Gastroesophageal sphincter (tissue), 4 donors: Measurements from ENCODE around the gene EPHB1. TPM values are rescaled to one million over a fixed set of nuclear protein-coding genes. Genes with fewer than 3 reads are reported as not detected.
"Not testable (repeated sequence)": the region's sequence is repeated elsewhere in the genome, so short reads cannot be mapped to it uniquely, and the experiment has no call there.

Experiments
- ATAC-seq: fragments of 150-250 bp; one replicate; pipeline ENCODE4 v1.9.1; 2016; ENCODE audit warnings: mild to moderate bottlenecking, moderate library complexity
- H3K27ac ChIP-seq, 4 donors: fragments of 200-600 bp; sonication (generic) in 3 of 4; 1 replicate in 3 of 4; 2 replicates in 1 of 4; pipeline ENCODE4 v1.5.1; 2016 to 2019
- H3K27me3 ChIP-seq: fragments of 200-600 bp; sonication (generic); one replicate; pipeline ENCODE4 v1.5.1; 2019
- H3K36me3 ChIP-seq, 2 donors: fragments of 200-600 bp; sonication (generic); one replicate each; pipeline ENCODE4 v1.5.1; 2019; ENCODE audit warnings: control low read depth in 1 of 2
- H3K4me1 ChIP-seq, 3 donors: fragments of 200-600 bp; sonication (generic); 1 replicate in 2 of 3; 2 replicates in 1 of 3; pipeline ENCODE4 v1.5.1; 2016 to 2019; ENCODE audit warnings: control low read depth in 2 of 3
- H3K4me3 ChIP-seq, 2 donors: fragments of 200-600 bp; sonication (generic); one replicate each; pipeline ENCODE4 v1.5.1; 2019; ENCODE audit warnings: mild to moderate bottlenecking in 1 of 2, moderate library complexity in 1 of 2
- H3K9me3 ChIP-seq, 3 donors: fragments of 200-600 bp; sonication (generic); one replicate each; pipeline ENCODE4 v1.5.1; 2017 to 2019; ENCODE audit warnings: control low read depth in 2 of 3
- CTCF ChIP-seq, 4 experiments: fragments of 200-600 bp in 2 of 4; fragments of 450-650 bp in 2 of 4; sonication (generic) in 1 of 4; IDR thresholded peaks; one replicate each; pipeline ENCODE4 v1.5.1; 2017 to 2019; ENCODE audit warnings: antibody characterized with exemption in 4 of 4, mild to moderate bottlenecking in 2 of 4, moderate library complexity in 2 of 4
- EP300 ChIP-seq: sonication (generic); formaldehyde crosslinking; IDR thresholded peaks from one replicate; pipeline ENCODE4 v1.6.1; 2017; ENCODE audit warnings: antibody characterized with exemption, mild to moderate bottlenecking
- POLR2A ChIP-seq, 2 donors: fragments of 450-650 bp; IDR thresholded peaks; one replicate each; pipeline ENCODE4 v1.6.1; 2017; ENCODE audit warnings: antibody characterized with exemption in 2 of 2, mild to moderate bottlenecking in 2 of 2, moderate library complexity in 1 of 2
- POLR2AphosphoS5 ChIP-seq: sonication (generic); formaldehyde crosslinking; IDR thresholded peaks from one replicate; pipeline ENCODE4 v1.6.1; 2017; ENCODE audit warnings: antibody characterized with exemption
- WGBS, 2 donors: methylation state at CpG; one replicate each; pipeline ENCODE4 v1.1.5; 2018; ENCODE audit warnings: low coverage in 1 of 2; 5-methylcytosine and 5-hydroxymethylcytosine counted together
- total RNA-seq, 4 donors: library from RNA; depleted of rRNA; stranded (reverse); fragments of >200 nt; gene quantifications; one replicate each; pipeline ENCODE4 v1.1.0, GENCODE V29; 2016

The EPHB1 gene
- total RNA-seq, 4 donors from 2014 or later, result 0.81 to 5.7 (median 2.5) TPM; not detected in 1

- WGBS, 2 donors, result 80 to 82% methylated on average over 1 to 6 of the region's 7 CpGs
- no peak for ATAC-seq
These were observed 223.3 kb downstream of the EPHB1 start for GRCh38 chr3:135018149-135018923.

GRCh38 chr3:135020181-135020580, 225.1 kb downstream of the EPHB1 start:
- 86 to 94% methylated on average over 3 of the region's 3 CpGs for WGBS, 2 donors
- H3K36me3 ChIP-seq, result no peaks in the 10 kb centered on the region
- no peak overlapping the region for H3K4me3 ChIP-seq
- no peak overlapping the region for H3K27ac ChIP-seq
- no peaks in the 10 kb centered on the region for H3K27me3 ChIP-seq
- TF ChIP-seq POLR2A (IDR thresholded peaks at IDR 0.05) (no peak), EP300 (no peak), POLR2AphosphoS5 (no peak), CTCF (IDR thresholded peaks at IDR 0.05) (no peak)
- H3K9me3 ChIP-seq, result no peaks in the 10 kb centered on the region
- no peak for ATAC-seq
- no peaks in the 10 kb centered on the region for H3K4me1 ChIP-seq

More at GRCh38 chr3:135018149-135018923, 223.3 kb downstream of the EPHB1 start:
- no peaks in the 10 kb centered on the region for H3K9me3 ChIP-seq
- H3K27me3 ChIP-seq, result no peaks in the 10 kb centered on the region
- H3K27ac ChIP-seq, result no peak overlapping the region
- no peak for TF ChIP-seq POLR2A (IDR thresholded peaks at IDR 0.05)
- no peak for TF ChIP-seq EP300
- TF ChIP-seq POLR2AphosphoS5, result no peak
- TF ChIP-seq CTCF (IDR thresholded peaks at IDR 0.05), result no peak
- no peak overlapping the region for H3K4me3 ChIP-seq
- no peaks in the 10 kb centered on the region for H3K4me1 ChIP-seq
- H3K36me3 ChIP-seq, result no peaks in the 10 kb centered on the region

GRCh38 chr3:135023996-135024658, 229.1 kb downstream of the EPHB1 start:
- WGBS, 2 donors, result 30 to 33% methylated on average over 6 to 9 of the region's 9 CpGs
- ATAC-seq, result no peak
- Histone ChIP-seq H3K27me3 (no peaks in the 10 kb centered on the region), H3K27ac (no peak overlapping the region), H3K4me1 (no peaks in the 10 kb centered on the region), H3K4me3 (no peak overlapping the region), H3K9me3 (no peaks in the 10 kb centered on the region), H3K36me3 (no peaks in the 10 kb centered on the region)
- no peak for TF ChIP-seq POLR2A (IDR thresholded peaks at IDR 0.05)
- no peak for TF ChIP-seq CTCF (IDR thresholded peaks at IDR 0.05)
- no peak for TF ChIP-seq EP300
- TF ChIP-seq POLR2AphosphoS5, result no peak

- not testable (repeated sequence) for H3K36me3 ChIP-seq, H3K27ac ChIP-seq, ATAC-seq, H3K27me3 ChIP-seq, H3K9me3 ChIP-seq, H3K4me3 ChIP-seq, H3K4me1 ChIP-seq
- WGBS, 2 donors, result 45% methylated on average over 6 of the region's 27 CpGs; no CpG with 5 or more reads in 1 of the 2 donors
These were observed 235.9 kb downstream of the EPHB1 start for GRCh38 chr3:135030768-135031615.

- no peaks in the 10 kb centered on the region for H3K36me3 ChIP-seq
- TF ChIP-seq POLR2AphosphoS5, result no peak
- TF ChIP-seq POLR2A (IDR thresholded peaks at IDR 0.05), result no peak
- no peak for TF ChIP-seq EP300
- no peak for TF ChIP-seq CTCF (IDR thresholded peaks at IDR 0.05)
- H3K9me3 ChIP-seq, result no peaks in the 10 kb centered on the region
- H3K27me3 ChIP-seq, result peaks cover 8% of the 10 kb centered on the region
- H3K27ac ChIP-seq, result no peak overlapping the region
- 48 to 68% methylated on average over 3 to 6 of the region's 7 CpGs for WGBS, 2 donors
- no peak for ATAC-seq
- no peak overlapping the region for H3K4me3 ChIP-seq
- peaks cover 0 to 6% (median 0%) of the 10 kb centered on the region in 3 donors for H3K4me1 ChIP-seq
These were observed 238.7 kb downstream of the EPHB1 start for GRCh38 chr3:135033737-135034136.
